ENCODE results near the gene SLC24A5. TPM values are rescaled to one million over a fixed set of nuclear protein-coding genes. Genes with fewer than 3 reads are reported as not detected.

The SLC24A5 gene
- total and polyA plus RNA-seq, 2 of the 4 experiments (the other 2 are of a cell fraction), result not detected

- Histone ChIP-seq H3K9me1 (ENCODE audit: insufficient read depth, low read length) (no peaks in the 10 kb centered on the region), H2AFZ (replicated peaks; ENCODE audit: low read length, poor library complexity) (no peak overlapping the region), H2AK5ac (ENCODE audit: low read depth, low read length) (no peak overlapping the region), H2BK5ac (ENCODE audit: low read depth, low read length, poor library complexity, severe bottlenecking) (peak overlapping the region; percentile 60), H2BK120ac (ENCODE audit: low read depth, low read length) (peak overlapping the region; percentile 77), H3K79me1 (ENCODE audit: low read depth in 1 of 2, low read length in 2 of 2) (peaks cover 0 to 3% of the 10 kb centered on the region in 2 experiments; a peak in 1 of 4 replicates), H3K4me1 (ENCODE audit: control insufficient read depth, insufficient read depth, low read length) (no peaks in the 10 kb centered on the region; the same call in none of the 2 replicates), H3K27me3 (ENCODE audit: control insufficient read depth, insufficient read depth, low read length) (no peaks in the 10 kb centered on the region), H3K36me3 (ENCODE audit: control insufficient read depth, insufficient read depth, low read length) (no peaks in the 10 kb centered on the region; the same call in 1 of the 2 replicates), H3K14ac (replicated peaks; ENCODE audit: low read depth, low read length) (0 out of 2 replicates have a peak overlapping the region, but pooled peaks have one; percentile 54), H3K4me3 (ENCODE audit: insufficient read depth, low read depth, low read length) (no peak overlapping the region), H2AK9ac (replicated peaks; ENCODE audit: low read depth, low read length, poor library complexity) (no peak overlapping the region), H3K4me2 (ENCODE audit: low read depth, low read length) (no peak overlapping the region; the same call in 1 of the 2 replicates), H2BK20ac (ENCODE audit: low read depth, low read length) (peak overlapping the region; percentile 75), H3K27ac (ENCODE audit: insufficient read depth, low read length) (no peak overlapping the region), H4K91ac (ENCODE audit: insufficient read depth, low read depth, low read length) (no peak overlapping the region), H3K9ac (ENCODE audit: low read depth, low read length) (no peak overlapping the region), H3K9me3 (ENCODE audit: control insufficient read depth, insufficient read depth, low read length) (no peaks in the 10 kb centered on the region), H3K18ac (ENCODE audit: low read depth, low read length) (peak overlapping the region; percentile 11; the same call in 1 of the 2 replicates), H4K5ac (ENCODE audit: low read depth, low read length) (no peak overlapping the region; the same call in 1 of the 2 replicates), H4K20me1 (ENCODE audit: insufficient read depth, low read length) (no peaks in the 10 kb centered on the region), H3K56ac (ENCODE audit: extremely low read depth, insufficient read depth, low read length) (no peak overlapping the region), H4K8ac (ENCODE audit: low read depth in 2 of 2, low read length in 2 of 2) (peak overlapping the region in 1 of 2 experiments; percentile 42; a peak in 2 of 4 replicates), H3K23ac (ENCODE audit: low read depth, low read length) (no peak overlapping the region), H3K4ac (ENCODE audit: low read depth, low read length) (peak overlapping the region; percentile 44; the same call in 1 of the 2 replicates), H2BK15ac (ENCODE audit: low read depth, low read length) (0 out of 3 replicates have a peak overlapping the region, but pooled peaks have one; percentile 41)
- ChIA-PET CTCF (no interaction called here), POLR2A (ENCODE audit: unreplicated experiment) (no interaction called here)
- ATAC-seq (ENCODE audit: low read depth) (no peak), DNase-seq (peak; percentile 11)
- intact Hi-C loops (cut with micrococcal nuclease) (no loop called here), in situ Hi-C loops (cut with MboI; ENCODE audit: low sequenced_read_pairs) (no loop called here), dilution Hi-C loops (cut with HindIII; ENCODE audit: low sequenced_read_pairs, unreplicated experiment) (no loop called here)
- no TSS peak for BruUV-seq (replicated peaks)
- TF ChIP-seq MXI1 (IDR thresholded peaks at IDR 0.05; ENCODE audit: borderline replicate concordance, low read depth, low read length), result no peak
- no peak for TF ChIP-seq RFX5 (IDR thresholded peaks at IDR 0.05; ENCODE audit: low read depth, low read length)
- no peak for TF ChIP-seq RAD21 (IDR thresholded peaks at IDR 0.05; ENCODE audit: low read length)
- no peak for TF ChIP-seq MAFK (IDR thresholded peaks at IDR 0.05; ENCODE audit: low read depth, low read length)
- no peak for TF ChIP-seq RCOR1 (IDR thresholded peaks at IDR 0.05; ENCODE audit: insufficient replicate concordance, low read length)
- TF ChIP-seq NFE2L2 (IDR thresholded peaks at IDR 0.05; ENCODE audit: low read depth, low read length), result no peak
- TF ChIP-seq ELK1 (IDR thresholded peaks at IDR 0.05; ENCODE audit: borderline replicate concordance, low read depth, low read length), result no peak
- TF ChIP-seq MAZ (IDR thresholded peaks at IDR 0.05; ENCODE audit: borderline replicate concordance, low read depth, low read length), result no peak
- no peak for TF ChIP-seq POLR2A (IDR thresholded peaks at IDR 0.05; ENCODE audit: low read depth, low read length)
- TF ChIP-seq SMC3 (IDR thresholded peaks at IDR 0.05; ENCODE audit: low read depth, low read length), result no peak
- no peak for TF ChIP-seq USF2 (IDR thresholded peaks at IDR 0.05; ENCODE audit: low read depth, low read length)
Observed at GRCh38 chr15:48147358-48147757, 26.6 kb downstream of the SLC24A5 start.
